NB4 (cell line): ENCODE results near the gene C14orf119.

Experiments
- CTCF ChIP-seq: IDR thresholded peaks from one replicate; pipeline ENCODE4 v1.5.1; 2012; ENCODE audit warnings: low read depth, low read length
- MAX ChIP-seq: IDR thresholded peaks from 2 replicates; pipeline ENCODE4 v1.6.1; 2011; ENCODE audit warnings: low read depth, low read length
- MYC ChIP-seq: IDR thresholded peaks from 2 replicates; pipeline ENCODE4 v1.6.1; 2011; ENCODE audit warnings: low read depth, low read length
- POLR2A ChIP-seq: IDR thresholded peaks from 2 replicates; pipeline ENCODE4 v1.6.1; 2011; ENCODE audit warnings: mild to moderate bottlenecking; ENCODE audit not compliant: insufficient read length; ENCODE audit errors: extremely low read depth

- TF ChIP-seq CTCF (no peak), POLR2A (no peak), MAX (no peak), MYC (no peak)
These were observed 42.6 kb upstream of the C14orf119 start for GRCh38 chr14:23052671-23053070.
